ENCODE results near the gene IL32. TPM values are rescaled to one million over a fixed set of nuclear protein-coding genes. Genes with fewer than 3 reads are reported as not detected.
"Not testable (repeated sequence)": the region's sequence is repeated elsewhere in the genome, so short reads cannot be mapped to it uniquely, and the experiment has no call there.

Gene IL32
- total RNA-seq, 6 experiments from 2014 or later, result 204 to 1,268 (median 669) TPM

- no peak for DNase-seq
- Histone ChIP-seq H3K27me3 (no peaks in the 10 kb centered on the region), H3K27ac (peak overlapping the region in 2 of 3 donors; percentile 10 to 24), H3K4me1 (no peaks in the 10 kb centered on the region), H3K36me3 (no peaks in the 10 kb centered on the region), H3K9me3 (no peaks in the 10 kb centered on the region), H3K4me3 (no peak overlapping the region)
- peak; percentile 12 to 73 (median 58) for ATAC-seq
- WGBS (ENCODE audit: insufficient coverage, low coverage, low lambda C conversion rate, missing lambda C conversion rate), result 33% methylated on average over 9 of the region's 9 CpGs
- TF ChIP-seq, protein P1, sequence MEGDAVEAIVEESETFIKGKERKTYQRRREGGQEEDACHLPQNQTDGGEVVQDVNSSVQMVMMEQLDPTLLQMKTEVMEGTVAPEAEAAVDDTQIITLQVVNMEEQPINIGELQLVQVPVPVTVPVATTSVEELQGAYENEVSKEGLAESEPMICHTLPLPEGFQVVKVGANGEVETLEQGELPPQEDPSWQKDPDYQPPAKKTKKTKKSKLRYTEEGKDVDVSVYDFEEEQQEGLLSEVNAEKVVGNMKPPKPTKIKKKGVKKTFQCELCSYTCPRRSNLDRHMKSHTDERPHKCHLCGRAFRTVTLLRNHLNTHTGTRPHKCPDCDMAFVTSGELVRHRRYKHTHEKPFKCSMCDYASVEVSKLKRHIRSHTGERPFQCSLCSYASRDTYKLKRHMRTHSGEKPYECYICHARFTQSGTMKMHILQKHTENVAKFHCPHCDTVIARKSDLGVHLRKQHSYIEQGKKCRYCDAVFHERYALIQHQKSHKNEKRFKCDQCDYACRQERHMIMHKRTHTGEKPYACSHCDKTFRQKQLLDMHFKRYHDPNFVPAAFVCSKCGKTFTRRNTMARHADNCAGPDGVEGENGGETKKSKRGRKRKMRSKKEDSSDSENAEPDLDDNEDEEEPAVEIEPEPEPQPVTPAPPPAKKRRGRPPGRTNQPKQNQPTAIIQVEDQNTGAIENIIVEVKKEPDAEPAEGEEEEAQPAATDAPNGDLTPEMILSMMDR (IDR thresholded peaks at IDR 0.05), result no peak
- no peak for TF ChIP-seq POLR2A (IDR thresholded peaks at IDR 0.05)
- intact Hi-C loops (cut with DNase I), result no loop called here
These were observed 9.6 kb downstream of the IL32 start for GRCh38 chr16:3074860-3075522.

DNA sequence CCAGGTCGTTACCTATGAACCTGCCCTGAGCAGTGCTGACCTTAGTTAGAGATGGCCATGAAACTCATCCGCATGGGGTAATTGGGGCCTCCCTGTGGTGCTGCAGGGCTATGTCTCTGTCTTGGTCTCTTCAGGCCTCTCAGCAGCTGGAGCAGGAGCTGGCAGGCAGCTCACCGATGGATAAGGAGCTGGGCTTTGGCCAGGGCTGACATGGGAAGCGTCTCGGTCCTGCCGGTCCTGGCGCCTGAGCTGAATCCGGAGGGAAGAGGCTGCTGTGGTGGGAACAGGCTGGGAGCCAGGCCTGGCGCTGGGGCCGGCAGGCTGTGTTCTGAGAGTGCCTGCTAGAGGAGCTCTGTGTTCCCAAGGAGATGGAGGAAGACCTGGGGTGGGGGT is 10.1 kb downstream of the IL32 start:
- no peaks in the 10 kb centered on the region for H3K36me3 ChIP-seq
- 28% methylated on average over 8 of the region's 10 CpGs for WGBS (ENCODE audit: insufficient coverage, low coverage, low lambda C conversion rate, missing lambda C conversion rate)
- H3K4me3 ChIP-seq, result no peak overlapping the region
- H3K27me3 ChIP-seq, result no peaks in the 10 kb centered on the region
- intact Hi-C loops (cut with DNase I), result no loop called here
- no peaks in the 10 kb centered on the region for H3K4me1 ChIP-seq
- ATAC-seq, result peak in 3 of 4 donors; percentile 14 to 63 (median 23)
- no peak for TF ChIP-seq POLR2A (IDR thresholded peaks at IDR 0.05)
- TF ChIP-seq, protein P1 (IDR thresholded peaks at IDR 0.05), result no peak
- peak overlapping the region in 2 of 3 donors; percentile 10 to 24 for H3K27ac ChIP-seq
- DNase-seq, result peak in 1 of 3 donors; percentile 46
- no peaks in the 10 kb centered on the region for H3K9me3 ChIP-seq

- H3K27me3 ChIP-seq; H3K27ac ChIP-seq; ATAC-seq; H3K9me3 ChIP-seq; H3K4me3 ChIP-seq; H3K36me3 ChIP-seq; H3K4me1 ChIP-seq; intact Hi-C loops (cut with DNase I): not testable (repeated sequence)
- DNase-seq, result peak in 1 of 3 donors; percentile 39
- 59% methylated on average over 4 of the region's 6 CpGs for WGBS (ENCODE audit: insufficient coverage, low coverage, low lambda C conversion rate, missing lambda C conversion rate)
These were observed 10.5 kb downstream of the IL32 start for GRCh38 chr16:3075946-3076345.

- 61% methylated on average over 4 of the region's 6 CpGs for WGBS (ENCODE audit: insufficient coverage, low coverage, low lambda C conversion rate, missing lambda C conversion rate)
- Histone ChIP-seq H3K27me3 (no peaks in the 10 kb centered on the region), H3K36me3 (no peaks in the 10 kb centered on the region), H3K4me3 (no peak overlapping the region), H3K27ac (no peak overlapping the region), H3K4me1 (no peaks in the 10 kb centered on the region), H3K9me3 (no peaks in the 10 kb centered on the region)
- DNase-seq (peak in 1 of 3 donors; percentile 35), ATAC-seq (no peak)
- TF ChIP-seq POLR2A (IDR thresholded peaks at IDR 0.05), result no peak
- TF ChIP-seq, protein P1 (IDR thresholded peaks at IDR 0.05), result no peak
- intact Hi-C loops (cut with DNase I), result no loop called here
These were observed 11.1 kb downstream of the IL32 start for GRCh38 chr16:3076577-3076976.

DNA sequence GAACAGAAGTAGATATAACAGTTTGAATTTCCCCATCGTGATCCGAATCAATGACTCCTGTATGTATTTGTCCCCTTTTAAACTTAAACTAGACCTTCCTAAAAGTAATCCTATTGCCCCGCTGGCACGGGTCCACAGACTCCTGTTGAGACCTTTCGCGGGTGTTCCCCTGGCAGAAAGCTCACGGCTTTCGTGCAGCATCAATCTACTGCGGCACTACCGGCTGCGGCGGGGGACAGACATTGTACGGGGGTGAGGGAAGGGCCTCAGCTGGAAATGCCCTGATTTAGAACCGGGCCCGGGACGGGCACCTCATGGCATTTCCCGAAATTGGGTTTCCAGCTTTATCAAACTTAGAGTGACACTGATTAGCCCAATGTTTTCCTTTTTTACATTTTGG is 14.6 kb downstream of the IL32 start:
- TF ChIP-seq, protein P1 (IDR thresholded peaks at IDR 0.05), result no peak
- TF ChIP-seq POLR2A (IDR thresholded peaks at IDR 0.05), result no peak
- Histone ChIP-seq H3K4me3 (no peak overlapping the region), H3K9me3 (no peaks in the 10 kb centered on the region), H3K27ac (no peak overlapping the region), H3K36me3 (no peaks in the 10 kb centered on the region), H3K4me1 (no peaks in the 10 kb centered on the region), H3K27me3 (no peaks in the 10 kb centered on the region)
- intact Hi-C loops (cut with DNase I), result no loop called here
- ATAC-seq, result no peak
- peak in 1 of 3 donors; percentile 37 for DNase-seq
- 83% methylated on average over 16 of the region's 17 CpGs for WGBS (ENCODE audit: insufficient coverage, low coverage, low lambda C conversion rate, missing lambda C conversion rate)

DNA sequence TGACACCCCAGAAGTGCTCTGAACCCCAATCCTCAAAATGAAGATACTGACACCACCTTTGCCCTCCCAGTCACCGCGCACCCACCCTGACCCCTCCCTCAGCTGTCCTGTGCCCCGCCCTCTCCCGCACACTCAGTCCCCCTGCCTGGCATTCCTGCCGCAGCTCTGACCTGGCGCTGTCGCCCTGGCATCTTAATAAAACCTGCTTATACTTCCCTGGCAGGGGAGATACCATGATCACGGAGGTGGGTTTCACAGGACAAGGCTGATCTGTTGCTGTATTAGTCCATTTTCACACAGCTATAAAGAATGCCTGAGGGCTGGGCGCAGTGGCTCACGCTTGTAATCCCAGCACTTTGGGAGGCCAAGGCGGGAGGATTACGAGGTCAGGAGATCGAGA is 16.5 kb downstream of the IL32 start:
- H3K4me1 ChIP-seq; H3K27ac ChIP-seq; intact Hi-C loops (cut with DNase I); H3K9me3 ChIP-seq; H3K27me3 ChIP-seq; H3K36me3 ChIP-seq; H3K4me3 ChIP-seq; ATAC-seq: not testable (repeated sequence)
- DNase-seq, result peak in 1 of 3 donors; percentile 27
- WGBS (ENCODE audit: insufficient coverage, low coverage, low lambda C conversion rate, missing lambda C conversion rate), result 91% methylated on average over 8 of the region's 13 CpGs

DNA sequence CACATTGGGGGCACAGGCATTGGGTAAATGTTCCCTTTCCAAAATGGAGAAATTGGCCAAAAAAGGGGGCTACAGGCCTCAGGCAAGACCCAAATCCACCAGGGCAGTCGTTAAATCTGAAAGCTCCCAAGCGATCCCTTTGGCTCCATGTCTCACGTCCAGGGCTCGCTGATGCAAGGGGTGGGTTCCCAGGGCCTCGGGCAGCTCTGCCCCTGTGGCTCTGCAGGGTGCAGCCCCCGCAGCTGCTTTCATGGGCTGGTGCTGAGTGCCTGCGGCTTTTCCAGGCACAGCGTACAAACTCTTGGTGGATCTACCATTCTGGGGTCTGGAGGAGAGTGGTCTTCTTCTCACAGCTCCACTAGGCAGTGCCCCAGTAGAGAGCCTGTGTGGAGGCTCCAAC is 18.0 kb downstream of the IL32 start:
- H3K4me1 ChIP-seq; H3K27me3 ChIP-seq; H3K27ac ChIP-seq; ATAC-seq; H3K36me3 ChIP-seq; H3K9me3 ChIP-seq; H3K4me3 ChIP-seq; intact Hi-C loops (cut with DNase I): not testable (repeated sequence)
- DNase-seq, result peak in 1 of 3 donors; percentile 16
- WGBS (ENCODE audit: insufficient coverage, low coverage, low lambda C conversion rate, missing lambda C conversion rate), result no CpG with 5 or more reads among the region's 8 CpGs
